Ishikawa (cell line): Measurements from ENCODE around the gene LCT.

ENCODE experiments used
- CEBPB ChIP-seq: IDR thresholded peaks from 2 replicates; pipeline ENCODE4 v1.6.1; 2012
- CREB1 ChIP-seq: IDR thresholded peaks from 2 replicates; pipeline ENCODE4 v1.6.1; 2012; ENCODE audit warnings: low read depth
- EGR1 ChIP-seq: IDR thresholded peaks from 2 replicates; pipeline ENCODE4 v1.6.1; 2012
- EP300 ChIP-seq: IDR thresholded peaks from 2 replicates; pipeline ENCODE4 v1.6.1; 2012; ENCODE audit warnings: borderline replicate concordance
- FOXM1 ChIP-seq: IDR thresholded peaks from 2 replicates; pipeline ENCODE4 v1.6.1; 2012; ENCODE audit warnings: low read depth, borderline replicate concordance
- NFIC ChIP-seq: IDR thresholded peaks from 2 replicates; pipeline ENCODE4 v1.6.1; 2012
- RAD21 ChIP-seq: IDR thresholded peaks from 2 replicates; pipeline ENCODE4 v1.6.1; 2012; ENCODE audit warnings: low read depth
- TAF1 ChIP-seq: IDR thresholded peaks from 2 replicates; pipeline ENCODE4 v1.6.1; 2012; ENCODE audit warnings: low read depth, mild to moderate bottlenecking
- TCF12 ChIP-seq: IDR thresholded peaks from 2 replicates; pipeline ENCODE4 v1.6.1; 2012; ENCODE audit warnings: low read depth
- TEAD4 ChIP-seq: IDR thresholded peaks from 2 replicates; pipeline ENCODE4 v1.6.1; 2012
- YY1 ChIP-seq: IDR thresholded peaks from 2 replicates; pipeline ENCODE4 v1.6.1; 2012; ENCODE audit warnings: low read depth
- ZBTB7A ChIP-seq: IDR thresholded peaks from 2 replicates; pipeline ENCODE4 v1.6.1; 2012; ENCODE audit warnings: low read depth
- TF ChIP-seq, protein P1 (sequence below): IDR thresholded peaks from 2 replicates; pipeline ENCODE4 v1.6.1; 2012
- TF ChIP-seq, protein P2 (sequence below): IDR thresholded peaks from 2 replicates; pipeline ENCODE4 v1.6.1; 2012
- TF ChIP-seq, protein P3 (sequence below): IDR thresholded peaks from 2 replicates; pipeline ENCODE4 v1.6.1; 2012; ENCODE audit warnings: low read depth, mild to moderate bottlenecking

LCT gene

DNA sequence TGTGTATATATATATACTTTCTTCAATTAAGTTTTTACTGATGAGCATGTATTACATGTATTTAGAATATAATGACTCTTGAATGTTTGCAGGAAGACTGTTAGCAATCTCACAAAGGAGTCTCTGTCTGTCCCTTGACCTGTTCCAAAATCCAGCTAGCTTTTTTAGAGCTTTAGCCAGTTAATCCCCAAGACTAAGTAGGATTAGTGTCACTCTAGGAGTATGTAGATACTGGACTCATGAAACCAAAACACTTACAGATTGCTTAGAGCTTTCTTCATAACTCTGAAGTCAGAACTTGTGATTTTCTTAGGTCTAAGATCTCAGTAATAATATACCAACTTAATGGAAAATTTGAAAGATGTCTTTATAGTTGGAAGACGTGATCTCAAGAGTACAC lies 93.1 kb downstream of the LCT start:
- TF ChIP-seq EGR1 (no peak), FOXM1 (no peak), TCF12 (no peak), CREB1 (no peak), ZBTB7A (no peak), EP300 (no peak), YY1 (no peak)
- TF ChIP-seq, protein P1, sequence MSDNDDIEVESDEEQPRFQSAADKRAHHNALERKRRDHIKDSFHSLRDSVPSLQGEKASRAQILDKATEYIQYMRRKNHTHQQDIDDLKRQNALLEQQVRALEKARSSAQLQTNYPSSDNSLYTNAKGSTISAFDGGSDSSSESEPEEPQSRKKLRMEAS: no peak
- TF ChIP-seq, protein P2, sequence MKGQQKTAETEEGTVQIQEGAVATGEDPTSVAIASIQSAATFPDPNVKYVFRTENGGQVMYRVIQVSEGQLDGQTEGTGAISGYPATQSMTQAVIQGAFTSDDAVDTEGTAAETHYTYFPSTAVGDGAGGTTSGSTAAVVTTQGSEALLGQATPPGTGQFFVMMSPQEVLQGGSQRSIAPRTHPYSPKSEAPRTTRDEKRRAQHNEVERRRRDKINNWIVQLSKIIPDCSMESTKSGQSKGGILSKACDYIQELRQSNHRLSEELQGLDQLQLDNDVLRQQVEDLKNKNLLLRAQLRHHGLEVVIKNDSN: no peak

DNA sequence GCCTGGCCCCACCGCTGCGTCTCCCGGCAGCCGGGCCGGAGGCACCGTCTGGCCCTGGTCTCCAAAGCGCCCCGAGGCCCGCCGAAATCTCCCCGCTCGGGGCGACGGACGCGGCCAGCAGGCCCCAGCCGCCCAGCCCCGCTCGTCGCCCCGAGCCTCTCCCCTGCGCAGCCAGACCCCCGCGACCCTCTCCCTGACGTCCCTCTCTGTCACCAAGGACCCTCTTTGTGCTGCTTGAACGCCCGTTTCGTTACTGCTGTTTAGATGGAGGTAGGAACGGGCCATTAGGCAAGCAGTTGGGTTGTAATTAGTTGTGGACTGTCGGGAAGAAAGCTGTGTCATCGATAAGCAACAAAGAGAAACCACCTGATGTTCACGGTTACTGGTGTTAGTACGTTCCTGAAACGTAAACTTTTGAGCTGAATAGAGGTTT lies 94.6 kb downstream of the LCT start:
- TF ChIP-seq FOXM1: no peak
- TF ChIP-seq EP300: no peak
- no peak for TF ChIP-seq CREB1
- TF ChIP-seq ZBTB7A: no peak
- TF ChIP-seq, protein P3, sequence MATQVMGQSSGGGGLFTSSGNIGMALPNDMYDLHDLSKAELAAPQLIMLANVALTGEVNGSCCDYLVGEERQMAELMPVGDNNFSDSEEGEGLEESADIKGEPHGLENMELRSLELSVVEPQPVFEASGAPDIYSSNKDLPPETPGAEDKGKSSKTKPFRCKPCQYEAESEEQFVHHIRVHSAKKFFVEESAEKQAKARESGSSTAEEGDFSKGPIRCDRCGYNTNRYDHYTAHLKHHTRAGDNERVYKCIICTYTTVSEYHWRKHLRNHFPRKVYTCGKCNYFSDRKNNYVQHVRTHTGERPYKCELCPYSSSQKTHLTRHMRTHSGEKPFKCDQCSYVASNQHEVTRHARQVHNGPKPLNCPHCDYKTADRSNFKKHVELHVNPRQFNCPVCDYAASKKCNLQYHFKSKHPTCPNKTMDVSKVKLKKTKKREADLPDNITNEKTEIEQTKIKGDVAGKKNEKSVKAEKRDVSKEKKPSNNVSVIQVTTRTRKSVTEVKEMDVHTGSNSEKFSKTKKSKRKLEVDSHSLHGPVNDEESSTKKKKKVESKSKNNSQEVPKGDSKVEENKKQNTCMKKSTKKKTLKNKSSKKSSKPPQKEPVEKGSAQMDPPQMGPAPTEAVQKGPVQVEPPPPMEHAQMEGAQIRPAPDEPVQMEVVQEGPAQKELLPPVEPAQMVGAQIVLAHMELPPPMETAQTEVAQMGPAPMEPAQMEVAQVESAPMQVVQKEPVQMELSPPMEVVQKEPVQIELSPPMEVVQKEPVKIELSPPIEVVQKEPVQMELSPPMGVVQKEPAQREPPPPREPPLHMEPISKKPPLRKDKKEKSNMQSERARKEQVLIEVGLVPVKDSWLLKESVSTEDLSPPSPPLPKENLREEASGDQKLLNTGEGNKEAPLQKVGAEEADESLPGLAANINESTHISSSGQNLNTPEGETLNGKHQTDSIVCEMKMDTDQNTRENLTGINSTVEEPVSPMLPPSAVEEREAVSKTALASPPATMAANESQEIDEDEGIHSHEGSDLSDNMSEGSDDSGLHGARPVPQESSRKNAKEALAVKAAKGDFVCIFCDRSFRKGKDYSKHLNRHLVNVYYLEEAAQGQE: no peak
- no peak for TF ChIP-seq RAD21
- no peak for TF ChIP-seq TEAD4
- TF ChIP-seq TCF12: no peak
- TF ChIP-seq, protein P1: no peak
- no peak for TF ChIP-seq YY1
- no peak for TF ChIP-seq CEBPB
- no peak for TF ChIP-seq NFIC
- TF ChIP-seq, protein P2: no peak

DNA sequence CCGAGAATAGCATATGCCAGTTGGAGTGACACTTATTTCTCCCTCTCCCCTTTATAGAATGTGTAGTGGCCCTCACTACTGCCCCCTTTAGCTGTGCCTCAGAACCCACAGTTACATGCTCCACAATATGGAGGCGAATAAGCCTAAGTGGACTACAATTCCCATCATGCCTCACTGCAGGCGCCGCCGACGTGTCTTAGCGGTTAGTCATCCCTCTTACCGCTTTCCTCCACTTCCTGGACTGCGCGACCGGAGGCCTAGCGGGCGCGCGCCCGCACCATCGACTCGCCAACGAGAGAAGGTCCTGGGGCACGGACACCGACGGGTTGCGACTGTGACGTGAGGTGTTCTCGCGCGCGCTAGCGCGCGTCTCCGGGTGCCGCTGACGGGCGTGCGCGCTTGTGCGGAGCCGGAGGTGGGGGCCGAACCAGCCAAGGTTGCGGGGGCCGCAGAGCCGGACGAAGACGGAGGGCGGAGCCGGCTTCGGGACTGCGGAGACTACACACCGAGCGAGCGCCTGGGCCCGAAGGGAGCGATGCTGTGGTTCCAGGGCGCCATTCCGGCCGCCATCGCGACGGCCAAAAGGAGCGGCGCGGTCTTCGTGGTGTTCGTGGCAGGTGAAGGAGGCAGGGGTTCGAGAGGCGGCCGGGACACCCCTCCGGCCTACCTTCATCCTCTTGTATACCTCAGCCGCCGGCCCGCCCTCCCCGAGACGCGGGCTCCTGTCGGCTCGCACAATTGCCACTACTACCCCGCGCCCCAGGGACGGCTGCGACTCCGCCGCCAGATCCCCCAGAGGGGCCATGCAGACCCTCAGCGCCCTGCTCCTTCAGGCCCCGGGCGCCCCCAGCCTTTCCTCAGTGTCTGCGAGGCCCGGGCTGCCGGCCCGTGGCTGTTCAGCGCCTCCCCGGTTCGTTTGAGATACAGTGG lies 95.3 kb downstream of the LCT start, which contains the start of gene UBXN4:
Gene UBXN4, plus strand, starts transcription at position 461 of the 930 bp plus-strand sequence. Its CDS starts 75 bp downstream, at position 536.
- no peak; the same call in 1 of the 2 replicates for TF ChIP-seq EGR1
- TF ChIP-seq YY1: peak; percentile 89
- no peak for TF ChIP-seq NFIC
- no peak for TF ChIP-seq CEBPB
- TF ChIP-seq, protein P3: peak; percentile 18; the same call in 1 of the 2 replicates
- TF ChIP-seq TEAD4: peak; percentile 71
- TF ChIP-seq, protein P1: peak; percentile 73; the same call in 1 of the 2 replicates
- peak; percentile 75 for TF ChIP-seq CREB1
- no peak for TF ChIP-seq RAD21
- TF ChIP-seq ZBTB7A: 0 out of 2 replicates have a peak, but pooled peaks have one; percentile 63
- no peak for TF ChIP-seq TCF12
- no peak for TF ChIP-seq EP300
- TF ChIP-seq FOXM1: no peak
- TF ChIP-seq TAF1: peak; percentile 87
- TF ChIP-seq, protein P2: no peak

DNA sequence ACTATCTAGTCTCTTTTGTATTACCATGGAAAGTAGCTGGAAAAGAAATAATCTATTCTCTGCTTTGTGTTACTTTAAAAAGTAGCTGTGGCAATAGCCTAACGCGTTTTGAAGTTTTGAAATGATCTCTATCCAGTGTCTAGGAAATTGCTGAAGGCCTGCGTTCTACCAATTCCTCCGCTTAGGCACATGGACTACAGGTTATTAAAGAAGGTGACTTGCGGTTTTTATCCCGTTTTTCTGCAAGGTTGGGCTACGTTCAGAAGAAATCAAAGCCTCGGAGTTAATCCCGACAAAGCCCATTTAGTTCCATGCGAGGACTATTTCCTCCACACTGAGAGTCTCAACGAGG lies 96.0 kb downstream of the LCT start:
- TF ChIP-seq TEAD4 (no peak), CEBPB (no peak), RAD21 (no peak), TCF12 (no peak), EGR1 (no peak), YY1 (no peak), EP300 (no peak), TAF1 (no peak), CREB1 (no peak)
- TF ChIP-seq, protein P3: no peak
